ENCODE measurements around the gene CNKSR1. TPM values are rescaled to one million over a fixed set of nuclear protein-coding genes. Genes with fewer than 3 reads are reported as not detected.

Gene CNKSR1
- total RNA-seq, 1 donor from 2014 or later = 0.62 TPM

DNA sequence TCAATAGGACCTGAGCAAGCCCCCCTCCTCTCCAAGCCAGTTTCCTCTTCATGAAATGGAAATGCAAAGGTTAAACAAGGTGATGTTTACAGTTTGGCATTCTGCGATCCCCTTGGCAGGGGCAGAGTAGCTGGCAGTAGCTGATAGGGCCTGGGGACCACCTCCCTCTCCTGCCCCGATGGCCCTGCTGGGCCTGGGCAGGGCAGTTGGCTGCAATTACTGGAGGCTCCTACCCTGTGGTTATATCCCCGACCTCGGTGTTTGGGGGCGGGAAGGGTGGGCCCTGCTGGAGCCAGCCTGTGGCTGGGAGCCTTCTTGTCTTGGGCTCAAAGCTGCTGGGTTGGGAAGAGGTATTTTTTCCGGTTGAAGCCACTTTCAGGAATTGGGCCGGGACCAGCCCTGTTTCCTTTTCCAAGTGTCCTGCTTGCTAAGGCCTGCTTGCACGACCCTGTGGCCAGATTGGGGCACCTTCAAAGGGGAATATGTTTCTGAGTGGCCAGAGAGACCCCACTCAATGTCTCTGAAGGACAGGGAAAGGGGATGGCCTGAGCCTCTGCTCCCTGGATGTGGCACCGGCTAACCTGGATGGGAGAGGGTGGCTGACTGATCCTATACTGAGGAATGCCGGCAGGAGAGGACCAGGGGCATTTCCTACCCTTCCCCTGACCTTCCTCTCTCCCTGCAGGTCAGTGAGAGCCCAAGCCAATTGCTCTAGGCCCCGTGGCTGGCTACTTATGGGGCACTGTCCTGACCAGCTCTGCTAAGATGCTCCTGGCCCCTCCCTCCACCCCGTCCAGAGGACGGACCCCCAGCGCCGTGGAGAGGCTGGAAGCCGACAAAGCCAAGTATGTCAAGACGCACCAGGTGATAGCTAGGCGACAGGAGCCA lies 16.5 kb upstream of the CNKSR1 start:
- no peak for DNase-seq (ENCODE audit: low read depth)

DNA sequence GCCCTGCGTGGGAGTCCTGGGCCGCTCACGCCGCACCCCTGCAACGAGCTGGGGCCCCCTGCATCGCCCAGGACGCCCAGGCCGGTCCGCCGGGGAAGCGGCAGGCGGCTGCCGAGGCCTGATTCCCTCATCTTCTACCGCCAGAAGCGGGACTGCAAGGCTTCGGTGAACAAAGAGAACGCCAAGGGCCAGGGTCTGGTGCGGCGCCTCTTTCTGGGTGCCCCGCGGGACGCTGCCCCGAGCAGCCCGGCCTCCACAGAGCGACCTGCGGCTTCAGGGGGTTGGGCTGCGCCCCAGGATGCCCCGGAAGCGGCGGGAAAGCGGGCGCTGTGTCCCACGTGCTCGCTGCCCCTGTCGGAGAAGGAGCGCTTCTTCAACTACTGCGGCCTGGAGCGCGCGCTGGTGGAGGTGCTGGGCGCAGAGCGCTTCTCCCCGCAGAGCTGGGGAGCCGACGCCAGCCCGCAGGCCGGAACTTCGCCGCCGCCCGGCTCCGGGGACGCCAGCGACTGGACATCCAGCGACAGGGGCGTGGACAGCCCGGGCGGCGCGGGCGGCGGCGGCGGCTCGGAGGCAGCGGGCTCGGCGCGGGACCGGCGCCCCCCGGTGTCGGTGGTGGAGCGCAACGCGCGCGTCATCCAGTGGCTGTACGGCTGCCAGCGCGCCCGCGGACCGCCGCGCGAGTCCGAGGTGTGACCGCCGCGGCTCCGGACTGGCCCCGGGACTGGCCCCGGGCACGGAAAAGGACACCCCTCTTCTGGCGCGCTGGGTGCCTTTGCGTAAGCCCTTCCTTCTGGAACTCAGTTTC lies 15.7 kb upstream of the CNKSR1 start:
- peak; percentile 51 for DNase-seq (ENCODE audit: low read depth)

DNA sequence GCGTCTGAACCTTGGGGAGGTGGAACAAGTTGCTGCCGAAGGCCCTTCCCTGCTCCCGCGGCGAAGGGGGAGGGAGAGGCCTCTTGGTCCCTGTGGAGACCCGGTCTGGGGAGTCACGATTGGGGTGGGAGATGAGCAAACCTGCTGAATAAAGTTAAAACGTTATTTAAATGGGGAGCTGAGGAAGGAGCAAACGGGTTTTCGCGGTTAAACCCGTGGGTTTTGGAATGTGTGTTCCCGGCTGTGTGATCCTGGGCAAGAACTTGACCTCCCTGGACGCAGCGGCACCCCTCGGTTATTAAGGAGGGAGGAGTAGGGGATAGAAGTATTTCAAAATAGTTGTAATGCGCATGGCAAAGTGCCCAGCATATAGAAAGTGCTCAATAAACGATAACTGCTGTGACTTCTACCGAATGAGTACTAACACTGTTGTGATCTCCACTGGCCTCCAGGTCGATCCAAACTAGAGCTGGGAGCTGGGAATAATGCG lies 15.0 kb upstream of the CNKSR1 start:
- DNase-seq (ENCODE audit: low read depth) = no peak

DNA sequence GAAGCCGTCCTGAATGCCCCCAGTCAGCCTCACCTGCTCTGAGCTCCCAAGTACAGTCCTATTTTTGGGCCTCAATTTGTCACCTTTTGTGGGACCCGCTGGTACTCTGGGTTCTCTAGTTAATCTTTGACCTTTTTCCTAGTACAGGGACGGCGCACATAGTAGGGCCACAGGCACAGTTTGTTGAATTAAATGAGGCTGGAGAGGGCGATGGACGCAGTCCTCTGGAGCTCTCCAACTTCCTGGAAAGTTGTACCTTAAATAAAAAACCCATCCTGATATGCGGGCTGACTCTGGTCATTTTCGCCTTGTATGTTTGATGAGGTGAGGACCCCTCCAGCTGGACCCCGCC lies 13.6 kb upstream of the CNKSR1 start:
- no peak for DNase-seq (ENCODE audit: low read depth)

DNA sequence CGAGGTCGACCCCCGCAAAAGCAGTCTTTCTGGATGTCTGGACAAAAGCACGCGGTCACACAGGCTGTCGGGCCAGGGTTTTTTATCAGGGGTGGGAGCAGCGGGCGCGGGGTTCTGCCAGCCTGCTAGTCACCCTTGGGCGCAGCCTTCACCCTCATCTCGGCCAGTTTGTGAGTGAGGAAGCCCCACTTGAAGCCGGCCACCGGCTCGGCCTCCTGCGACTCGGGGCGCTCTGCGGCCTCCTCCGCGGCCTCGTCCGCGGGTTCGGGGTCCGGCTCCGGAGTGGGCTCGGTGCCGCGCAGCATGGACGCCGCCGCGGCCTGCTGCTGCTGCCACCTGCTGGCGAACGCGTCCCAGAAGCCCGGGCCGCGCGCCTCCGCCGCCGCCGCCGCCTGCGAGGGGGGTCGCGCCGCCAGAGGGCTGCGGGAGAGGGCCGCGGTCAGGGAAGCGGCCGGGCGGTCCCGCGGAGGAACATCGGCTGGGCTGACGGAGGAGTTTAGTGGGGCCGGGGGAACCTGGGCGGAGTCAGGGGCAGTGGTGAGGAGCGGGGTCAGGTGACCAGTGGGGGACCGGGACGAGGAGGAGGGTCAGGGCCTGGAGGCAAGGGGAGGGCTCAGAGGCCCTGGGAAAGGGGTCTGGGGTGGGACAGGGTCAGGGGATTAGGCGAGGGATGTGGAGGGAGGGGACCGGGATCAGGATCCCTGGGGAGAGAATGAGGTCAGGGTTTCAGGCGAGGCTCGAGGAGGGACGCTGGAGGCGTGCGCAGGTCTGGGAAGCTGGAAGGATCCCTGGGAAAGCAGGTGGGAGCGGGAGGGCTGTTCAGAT lies 13.0 kb upstream of the CNKSR1 start:
- DNase-seq (ENCODE audit: low read depth) = peak; percentile 29

GRCh38 chr1:26164861-26165842 lies 12.1 kb upstream of the CNKSR1 start:
- DNase-seq (ENCODE audit: low read depth) = no peak

- DNase-seq (ENCODE audit: low read depth) = no peak
Observed at GRCh38 chr1:26166719-26167281, 10.5 kb upstream of the CNKSR1 start.

- DNase-seq (ENCODE audit: low read depth) = no peak
Observed at GRCh38 chr1:26168410-26169197, 8.7 kb upstream of the CNKSR1 start, which contains the start of gene C1orf232. Gene C1orf232, minus strand, starts transcription at chr1:26168963. Its CDS starts 464 bp downstream, at chr1:26168499.

DNA sequence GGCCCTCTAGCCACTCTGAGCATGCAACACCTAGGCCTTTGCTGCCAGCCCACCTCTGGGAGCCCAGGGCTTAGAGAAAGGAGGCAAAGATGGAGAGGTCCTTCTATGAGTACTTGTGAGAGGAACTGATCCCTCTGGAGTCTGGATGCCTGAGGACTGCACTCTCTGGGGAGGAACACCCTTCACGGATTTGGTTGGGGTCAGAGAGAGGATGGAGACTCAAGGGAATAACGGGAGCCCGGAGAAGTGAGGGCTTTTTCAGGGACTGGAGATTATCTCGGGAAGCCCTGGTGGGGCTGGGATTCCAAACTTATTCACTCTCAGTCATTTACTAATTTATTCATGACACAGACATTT lies 8.1 kb upstream of the CNKSR1 start:
- DNase-seq (ENCODE audit: low read depth) = no peak

DNA sequence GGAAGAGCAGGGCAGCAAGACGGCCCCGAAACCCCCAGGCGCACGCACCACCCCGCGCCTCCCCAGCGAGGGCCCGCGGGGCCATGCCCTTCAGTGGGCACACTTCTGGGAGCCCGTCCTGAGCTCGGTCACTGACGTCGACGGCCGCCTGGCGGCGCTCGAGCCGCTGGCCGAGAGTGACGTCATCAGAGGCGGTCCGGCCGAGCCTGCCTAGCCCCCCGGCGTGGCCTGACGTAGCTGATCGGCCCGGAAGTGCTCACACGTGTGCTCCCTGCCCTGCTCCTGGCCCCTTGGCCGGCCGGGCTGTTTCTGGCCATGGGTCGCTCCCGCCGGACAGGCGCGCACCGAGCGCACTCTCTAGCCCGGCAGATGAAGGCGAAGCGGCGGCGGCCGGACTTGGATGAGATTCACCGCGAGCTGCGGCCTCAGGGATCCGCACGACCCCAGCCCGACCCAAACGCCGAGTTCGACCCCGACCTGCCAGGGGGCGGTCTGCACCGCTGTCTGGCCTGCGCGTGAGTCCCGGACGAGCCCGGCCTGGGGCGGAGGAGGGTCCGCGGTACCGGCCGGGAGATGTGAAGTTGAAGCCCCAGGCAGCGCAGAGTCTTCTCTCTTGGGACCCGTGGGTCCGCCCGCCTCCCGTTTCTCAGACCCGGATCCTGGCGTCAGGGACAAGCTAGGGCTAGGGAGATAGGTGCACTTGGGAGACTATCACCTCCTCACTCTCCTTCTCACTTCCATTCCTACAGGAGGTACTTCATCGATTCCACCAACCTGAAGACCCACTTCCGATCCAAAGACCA lies 7.4 kb upstream of the CNKSR1 start, which contains the start of gene ZNF593:
TSS of gene ZNF593 (plus strand) at position 240 of the 803 bp plus-strand sequence. CDS start at position 316, 76 bp downstream.
- peak; percentile 91 for DNase-seq (ENCODE audit: low read depth)

GRCh38 chr1:26170472-26170821 lies 6.8 kb upstream of the CNKSR1 start:
- DNase-seq (ENCODE audit: low read depth) = no peak

GRCh38 chr1:26171084-26172072 lies 5.9 kb upstream of the CNKSR1 start, which contains the start of gene ZNF593OS:
Gene ZNF593OS, minus strand, starts transcription at chr1:26171832. Its CDS starts 171 bp downstream, at chr1:26171661.
- no peak for DNase-seq (ENCODE audit: low read depth)

DNA sequence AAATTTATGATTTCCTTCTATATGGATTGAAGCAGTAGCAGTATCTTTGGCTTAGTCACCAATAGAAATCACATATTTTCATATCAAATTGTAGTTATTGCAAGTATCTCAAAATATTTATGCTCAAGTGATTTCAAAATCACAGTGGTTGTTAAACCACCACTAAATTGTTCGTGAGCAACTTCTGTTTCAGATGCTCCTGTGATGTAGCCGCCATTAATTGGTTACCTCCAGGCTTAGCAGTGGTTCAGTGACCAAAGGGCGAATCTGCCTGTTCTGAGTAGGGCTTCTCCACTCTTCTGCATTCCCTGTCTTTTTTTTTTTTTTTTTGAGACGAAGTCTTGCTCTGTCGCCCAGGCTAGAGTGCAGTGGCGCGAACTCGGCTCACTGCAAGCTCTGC lies 1.9 kb upstream of the CNKSR1 start:
- no peak for DNase-seq (ENCODE audit: low read depth)

DNA sequence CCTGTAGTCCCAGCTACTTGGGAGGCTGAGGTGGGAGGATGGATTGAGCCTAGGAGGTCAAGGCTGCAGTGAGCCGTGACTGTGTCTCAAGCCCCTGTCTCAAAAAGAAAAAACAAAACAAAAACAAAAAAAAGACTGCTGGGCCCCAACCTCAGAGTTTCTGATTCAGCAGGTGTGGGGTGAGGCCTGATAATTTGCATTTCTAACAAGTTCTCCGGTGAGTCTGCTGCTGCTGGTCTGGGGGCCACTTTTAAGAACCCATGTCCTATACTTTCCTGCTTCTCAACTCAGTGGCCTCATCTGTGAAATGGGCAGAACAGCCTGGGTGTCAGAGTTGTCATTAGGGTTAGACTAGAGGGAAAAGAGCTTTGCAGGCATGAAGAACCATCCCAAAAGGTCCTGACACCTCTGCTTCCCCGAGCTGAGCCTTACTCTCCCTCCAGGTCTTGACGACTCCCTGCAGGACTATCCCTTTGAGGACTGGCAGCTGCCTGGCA lies 2.8 kb downstream of the CNKSR1 start:
- no peak for DNase-seq (ENCODE audit: low read depth)

DNA sequence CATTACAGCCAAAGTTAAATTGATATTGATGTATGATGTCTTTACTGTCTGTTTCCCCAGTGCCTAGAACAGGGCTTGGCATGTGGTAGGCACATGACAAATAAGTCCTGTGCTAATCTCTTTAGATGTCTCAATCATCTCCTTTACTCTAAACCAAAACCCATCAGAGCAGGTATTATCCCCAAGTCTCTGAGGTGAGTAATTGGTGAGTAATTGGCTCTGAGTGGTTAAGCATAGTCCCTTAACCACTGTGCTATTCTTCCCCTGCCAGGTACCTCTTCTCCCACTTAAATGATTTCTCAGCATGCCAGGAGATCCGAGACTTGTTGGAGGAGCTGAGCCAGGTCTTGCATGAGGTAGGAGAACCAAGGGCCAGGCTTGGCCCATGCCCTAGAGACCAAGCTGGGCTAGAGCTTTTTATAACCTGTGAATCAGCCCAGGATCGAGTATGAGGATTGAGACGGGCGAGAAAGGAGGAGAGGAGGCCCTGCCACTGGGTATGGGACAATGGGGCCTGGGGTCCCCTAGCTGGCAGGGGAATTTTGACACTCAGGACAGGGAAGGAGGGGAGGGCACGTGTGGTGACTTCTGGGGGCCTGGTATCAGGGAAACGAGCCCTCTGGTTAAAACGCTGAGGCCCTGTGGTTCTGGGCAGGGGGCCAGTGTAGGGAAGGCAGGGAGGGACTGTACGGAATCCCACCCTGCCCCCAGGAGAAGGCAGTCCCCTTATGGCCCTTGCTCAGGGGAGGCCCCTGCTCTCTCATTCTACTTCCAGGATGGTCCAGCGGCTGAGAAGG lies 4.5 kb downstream of the CNKSR1 start:
- peak; percentile 42 for DNase-seq (ENCODE audit: low read depth)

DNA sequence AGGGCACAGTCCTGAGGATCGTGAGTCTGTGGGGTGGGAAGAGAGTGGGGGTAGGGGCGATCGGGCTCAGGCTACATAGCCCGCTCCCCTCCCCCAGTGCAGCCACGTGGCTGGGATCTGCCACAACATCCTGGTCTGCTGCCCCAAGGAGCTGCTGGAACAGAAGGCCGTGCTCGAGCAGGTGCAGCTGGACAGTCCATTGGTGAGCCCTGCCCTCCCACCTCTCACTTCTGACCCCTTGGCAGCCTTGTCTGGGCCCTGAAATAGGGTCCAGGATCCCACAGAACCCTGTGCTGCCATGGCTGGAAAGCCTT lies 5.0 kb downstream of the CNKSR1 start:
- DNase-seq (ENCODE audit: low read depth) = no peak

Measured in myocyte (in vitro differentiated cells).